ENCODE results near the gene MAGOHB. TPM values are rescaled to one million over a fixed set of nuclear protein-coding genes. Genes with fewer than 3 reads are reported as not detected.
"Not testable (repeated sequence)": the region's sequence is repeated elsewhere in the genome, so short reads cannot be mapped to it uniquely, and the experiment has no call there.

MAGOHB gene
- 56.8 TPM for polyA plus RNA-seq (2012; ENCODE audit: insufficient read depth, insufficient read length, low read depth)

GRCh38 chr12:10613349-10614055 lies at the start of gene MAGOHB:
MAGOHB (minus strand) TSS chr12:10613609; CDS start chr12:10613532, 77 bp downstream.
- H3K4me1 ChIP-seq = no peaks in the 10 kb centered on the region
- H3K4me3 ChIP-seq (ENCODE audit: low read depth, low read length) = peak within 1 kb of the TSS; percentile 91
- TF ChIP-seq, protein P1, sequence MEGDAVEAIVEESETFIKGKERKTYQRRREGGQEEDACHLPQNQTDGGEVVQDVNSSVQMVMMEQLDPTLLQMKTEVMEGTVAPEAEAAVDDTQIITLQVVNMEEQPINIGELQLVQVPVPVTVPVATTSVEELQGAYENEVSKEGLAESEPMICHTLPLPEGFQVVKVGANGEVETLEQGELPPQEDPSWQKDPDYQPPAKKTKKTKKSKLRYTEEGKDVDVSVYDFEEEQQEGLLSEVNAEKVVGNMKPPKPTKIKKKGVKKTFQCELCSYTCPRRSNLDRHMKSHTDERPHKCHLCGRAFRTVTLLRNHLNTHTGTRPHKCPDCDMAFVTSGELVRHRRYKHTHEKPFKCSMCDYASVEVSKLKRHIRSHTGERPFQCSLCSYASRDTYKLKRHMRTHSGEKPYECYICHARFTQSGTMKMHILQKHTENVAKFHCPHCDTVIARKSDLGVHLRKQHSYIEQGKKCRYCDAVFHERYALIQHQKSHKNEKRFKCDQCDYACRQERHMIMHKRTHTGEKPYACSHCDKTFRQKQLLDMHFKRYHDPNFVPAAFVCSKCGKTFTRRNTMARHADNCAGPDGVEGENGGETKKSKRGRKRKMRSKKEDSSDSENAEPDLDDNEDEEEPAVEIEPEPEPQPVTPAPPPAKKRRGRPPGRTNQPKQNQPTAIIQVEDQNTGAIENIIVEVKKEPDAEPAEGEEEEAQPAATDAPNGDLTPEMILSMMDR (IDR thresholded peaks at IDR 0.05; ENCODE audit: low read depth, low read length) = no peak
- peak; percentile 95 for DNase-seq
- H3K9me3 ChIP-seq = no peaks in the 10 kb centered on the region
- peaks cover 27% of the 10 kb centered on the region for H3K27me3 ChIP-seq
- H3K36me3 ChIP-seq = peaks cover 21% of the 10 kb centered on the region

GRCh38 chr12:10661338-10661737 lies 47.9 kb upstream of the MAGOHB start:
- H3K27me3 ChIP-seq = peaks cover 11% of the 10 kb centered on the region
- TF ChIP-seq, protein P1 (IDR thresholded peaks at IDR 0.05; ENCODE audit: low read depth, low read length) = no peak
- no peak for DNase-seq
- no peaks in the 10 kb centered on the region for H3K9me3 ChIP-seq
- H3K36me3 ChIP-seq = no peaks in the 10 kb centered on the region
- H3K4me1 ChIP-seq = no peaks in the 10 kb centered on the region
- no peak overlapping the region for H3K4me3 ChIP-seq (ENCODE audit: low read depth, low read length)

- no peaks in the 10 kb centered on the region for H3K9me3 ChIP-seq
- no peaks in the 10 kb centered on the region for H3K4me1 ChIP-seq
- no peaks in the 10 kb centered on the region for H3K36me3 ChIP-seq
- H3K4me3 ChIP-seq (ENCODE audit: low read depth, low read length) = no peak overlapping the region
- no peak for DNase-seq
- H3K27me3 ChIP-seq = no peaks in the 10 kb centered on the region; the same call in 1 of the 2 replicates
- TF ChIP-seq, protein P1 (IDR thresholded peaks at IDR 0.05; ENCODE audit: low read depth, low read length) = no peak
Observed at GRCh38 chr12:10654003-10654402, 40.6 kb upstream of the MAGOHB start.

GRCh38 chr12:10652192-10652591 lies 38.8 kb upstream of the MAGOHB start:
- Histone ChIP-seq H3K4me3 (ENCODE audit: low read depth, low read length) (no peak overlapping the region), H3K9me3 (no peaks in the 10 kb centered on the region), H3K27me3 (no peaks in the 10 kb centered on the region), H3K4me1 (no peaks in the 10 kb centered on the region), H3K36me3 (no peaks in the 10 kb centered on the region)
- DNase-seq = no peak
- TF ChIP-seq, protein P1 (IDR thresholded peaks at IDR 0.05; ENCODE audit: low read depth, low read length) = no peak

DNA sequence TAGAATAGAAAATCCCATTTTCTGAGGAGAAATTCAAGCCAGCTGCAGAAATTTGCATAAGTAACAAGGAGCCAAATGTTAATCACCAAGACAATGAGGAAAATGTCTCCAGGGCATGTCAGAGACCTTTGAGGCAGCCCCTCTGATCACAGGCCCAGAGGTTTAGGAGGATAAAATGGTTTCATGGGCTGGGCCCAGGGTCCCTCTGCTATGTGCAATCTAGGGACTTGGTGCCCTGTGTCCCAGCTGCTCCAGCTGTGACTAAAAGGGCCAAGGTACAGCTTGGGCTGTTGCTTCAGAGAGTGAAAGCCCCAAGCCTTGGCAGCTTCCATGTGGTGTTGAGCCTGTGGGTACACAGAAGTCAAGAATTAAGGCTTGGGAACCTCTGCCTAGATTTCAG lies 33.2 kb upstream of the MAGOHB start:
- H3K4me1 ChIP-seq; H3K9me3 ChIP-seq; DNase-seq; H3K27me3 ChIP-seq; H3K4me3 ChIP-seq (ENCODE audit: low read depth, low read length); H3K36me3 ChIP-seq: not testable (repeated sequence)

GRCh38 chr12:10645910-10646309 lies 32.5 kb upstream of the MAGOHB start:
- H3K4me3 ChIP-seq (ENCODE audit: low read depth, low read length) = no peak overlapping the region
- H3K27me3 ChIP-seq = no peaks in the 10 kb centered on the region; the same call in 1 of the 2 replicates
- TF ChIP-seq, protein P1 (IDR thresholded peaks at IDR 0.05; ENCODE audit: low read depth, low read length) = no peak
- no peaks in the 10 kb centered on the region for H3K9me3 ChIP-seq
- no peaks in the 10 kb centered on the region for H3K36me3 ChIP-seq
- H3K4me1 ChIP-seq = no peaks in the 10 kb centered on the region
- no peak for DNase-seq

Measured in BE2C (cell line).